Neutrophil (primary cell): Measurements from ENCODE around the gene MYOM3.

ENCODE experiments used
- H3K27ac ChIP-seq: fragments of 200-600 bp; sonication (generic); 2 replicates; pipeline ENCODE4 v1.5.1; 2016; ENCODE audit warnings: mild to moderate bottlenecking, moderate library complexity
- H3K27me3 ChIP-seq: fragments of 200-600 bp; sonication (generic); 2 replicates; pipeline ENCODE4 v1.6.0; 2016; ENCODE audit warnings: mild to moderate bottlenecking
- H3K36me3 ChIP-seq: fragments of 200-600 bp; sonication (generic); 2 replicates; pipeline ENCODE4 v1.5.1; 2017
- H3K4me1 ChIP-seq, 2 experiments: fragments of 200-600 bp in 1 of 2; sonication (generic) in 1 of 2; 1 replicate in 1 of 2; 2 replicates in 1 of 2; pipeline versions ENCODE4 v1.5.1 to v1.6.1; 2013 to 2016; ENCODE audit warnings: low read depth in 1 of 2, low read length in 1 of 2, mild to moderate bottlenecking in 1 of 2, moderate library complexity in 1 of 2; ENCODE audit not compliant: control insufficient read depth in 1 of 2, insufficient read depth in 1 of 2
- H3K4me3 ChIP-seq, 2 experiments: fragments of 200-600 bp in 1 of 2; sonication (generic) in 1 of 2; 1 replicate in 1 of 2; 2 replicates in 1 of 2; pipeline ENCODE4 v1.5.1; 2013 to 2016; ENCODE audit warnings: low read depth in 1 of 2, low read length in 1 of 2, mild to moderate bottlenecking in 1 of 2, moderate library complexity in 1 of 2
- H3K9me3 ChIP-seq: fragments of 200-600 bp; sonication (generic); 2 replicates; pipeline ENCODE4 v1.5.1; 2016
- CTCF ChIP-seq: fragments of 200-600 bp; sonication (generic); IDR thresholded peaks from 2 replicates; pipeline ENCODE4 v1.5.1; 2016; ENCODE audit warnings: antibody characterized with exemption

Gene MYOM3

GRCh38 chr1:24149866-24150233 is 37.9 kb upstream of the MYOM3 start:
- no peak overlapping the region for H3K27ac ChIP-seq

GRCh38 chr1:24147816-24148215 is 35.9 kb upstream of the MYOM3 start:
- H3K27me3 ChIP-seq: peaks cover 63% of the 10 kb centered on the region
- H3K4me3 ChIP-seq: no peak overlapping the region
- H3K36me3 ChIP-seq: no peaks in the 10 kb centered on the region
- no peak overlapping the region for H3K27ac ChIP-seq
- H3K9me3 ChIP-seq: no peaks in the 10 kb centered on the region
- peaks cover 5 to 8% of the 10 kb centered on the region in 2 experiments for H3K4me1 ChIP-seq
- no peak for TF ChIP-seq CTCF

More at GRCh38 chr1:24149866-24150233, 37.9 kb upstream of the MYOM3 start:
- peaks cover 62% of the 10 kb centered on the region for H3K27me3 ChIP-seq
- no peak for TF ChIP-seq CTCF
- no peaks in the 10 kb centered on the region for H3K36me3 ChIP-seq
- H3K4me1 ChIP-seq: peaks cover 5 to 8% of the 10 kb centered on the region in 2 experiments
- H3K4me3 ChIP-seq: no peak overlapping the region
- H3K9me3 ChIP-seq: no peaks in the 10 kb centered on the region

DNA sequence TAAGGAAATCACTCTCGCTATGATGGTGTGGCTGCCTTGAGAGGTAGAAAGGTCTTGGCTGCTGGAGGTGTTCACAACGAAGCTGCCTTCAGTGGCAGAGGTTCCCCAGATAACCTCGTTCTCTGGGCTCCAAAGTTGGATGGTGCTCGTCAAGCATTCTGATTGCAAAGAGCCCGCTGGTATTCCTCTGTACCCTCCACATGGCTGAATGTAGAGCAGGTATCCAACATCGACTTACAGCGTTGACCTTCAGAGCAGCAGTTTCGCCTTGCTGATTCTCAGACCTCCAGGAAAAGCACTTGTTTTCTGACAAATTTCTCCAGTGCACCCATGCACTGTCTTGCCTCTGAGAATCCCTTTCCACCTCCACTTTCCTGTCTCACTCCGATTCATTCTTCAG is 35.3 kb upstream of the MYOM3 start:
- Histone ChIP-seq H3K4me3 (no peak overlapping the region), H3K27me3 (peaks cover 59% of the 10 kb centered on the region), H3K27ac (no peak overlapping the region), H3K36me3 (no peaks in the 10 kb centered on the region), H3K4me1 (peaks cover 5 to 8% of the 10 kb centered on the region in 2 experiments), H3K9me3 (no peaks in the 10 kb centered on the region)
- no peak for TF ChIP-seq CTCF

- H3K4me1 ChIP-seq: no peaks in the 10 kb centered on the region
- peaks cover 17% of the 10 kb centered on the region for H3K27me3 ChIP-seq
- no peak for TF ChIP-seq CTCF
- H3K36me3 ChIP-seq: no peaks in the 10 kb centered on the region
- H3K27ac ChIP-seq: no peak within 1 kb of the TSS
- no peaks in the 10 kb centered on the region for H3K9me3 ChIP-seq
- no peak within 1 kb of the TSS for H3K4me3 ChIP-seq
Observed at GRCh38 chr1:24142546-24143534, 30.9 kb upstream of the MYOM3 start, which contains the start of gene IL22RA1. IL22RA1 (minus strand) TSS chr1:24143140; CDS start chr1:24143082, 58 bp downstream.

GRCh38 chr1:24141311-24141997 is 29.5 kb upstream of the MYOM3 start:
- H3K9me3 ChIP-seq: no peaks in the 10 kb centered on the region
- no peak overlapping the region for H3K4me3 ChIP-seq
- H3K36me3 ChIP-seq: no peaks in the 10 kb centered on the region
- H3K27me3 ChIP-seq: peaks cover 16% of the 10 kb centered on the region
- no peaks in the 10 kb centered on the region for H3K4me1 ChIP-seq
- TF ChIP-seq CTCF: no peak
- H3K27ac ChIP-seq: no peak overlapping the region
